H1 (cell line): ENCODE data around the gene RAMP2. TPM values are rescaled to one million over a fixed set of nuclear protein-coding genes. Genes with fewer than 3 reads are reported as not detected.

ENCODE experiments used
- CHD7 ChIP-seq: fragments of 300-600 bp; sonication (generic); IDR thresholded peaks from 2 replicates; pipeline ENCODE4 v1.7.1; 2012; ENCODE audit warnings: low read length, moderate library complexity, mild to moderate bottlenecking, inconsistent platforms; ENCODE audit not compliant: insufficient replicate concordance
- EZH2 ChIP-seq: fragments of 200-600 bp; sonication (generic); IDR thresholded peaks from 2 replicates; pipeline ENCODE4 v1.7.1; 2012; ENCODE audit warnings: low read depth, mild to moderate bottlenecking, moderate library complexity, low read length, inconsistent platforms; ENCODE audit not compliant: severe bottlenecking
- NANOG ChIP-seq: IDR thresholded peaks from 2 replicates; pipeline ENCODE4 v1.6.1; 2011; ENCODE audit warnings: low read length, low read depth, mild to moderate bottlenecking, inconsistent platforms; ENCODE audit not compliant: insufficient read depth, poor library complexity, severe bottlenecking
- SUZ12 ChIP-seq: fragments of 200-600 bp; sonication (generic); IDR thresholded peaks from 2 replicates; pipeline ENCODE4 v1.6.1; 2012; ENCODE audit warnings: mild to moderate bottlenecking, inconsistent platforms, low read length, moderate library complexity, mixed read lengths
- polyA plus RNA-seq, 7 experiments: library from polyadenylated mRNA; depleted of rRNA in 3 of 7; stranded (reverse) in 5 of 7; unstranded in 2 of 7; fragments of >200 nt in 5 of 7; fragments of 200-250 nt in 2 of 7; gene quantifications; 1 replicate in 5 of 7; 2 replicates in 1 of 7; 4 replicates in 1 of 7; pipeline versions ENCODE4 v1.2.1 to v1.2.3, GENCODE V29; 2011 to 2013; ENCODE audit warnings: missing spikeins in 2 of 7, mixed read lengths in 2 of 7
- total RNA-seq: library from RNA; stranded (reverse); fragmentation: NEBNext Ultra II Directional; extraction: Animal tissue kit (Norgen Biotek cat#: 25700); gene quantifications from 2 replicates; pipeline ENCODE4 v1.2.1, GENCODE V29; 2021

RAMP2 gene
- total and polyA plus RNA-seq, 2 of the 8 experiments (the other 6 are each of a cell fraction or from before 2014, with no cell fraction given): 13.4 to 41.7 TPM

GRCh38 chr17:42774066-42774745 is 13.2 kb downstream of the RAMP2 start (continued):
- TF ChIP-seq CHD7 (no peak), SUZ12 (no peak), EZH2 (no peak), NANOG (no peak)
- TF ChIP-seq, all 59 proteins: peak for 0
